GM21786 (cell line): ENCODE measurements around the gene ITGB5.
A peak's percentile ranks its signal among the peaks of the same experiment; 100 is the strongest.
"Not testable (repeated sequence)": the region's sequence is repeated elsewhere in the genome, so short reads cannot be mapped to it uniquely, and the experiment has no call there.

ENCODE experiments used
- ATAC-seq: cut with Tn5 transposase; IDR thresholded peaks from one replicate; pipeline ENCODE4 v1.9.1; 2021; ENCODE audit not compliant: unreplicated experiment

ITGB5 gene

GRCh38 chr3:124758851-124759635 is 128.1 kb downstream of the ITGB5 start:
- no peak for ATAC-seq

GRCh38 chr3:124757926-124758325 is 129.2 kb downstream of the ITGB5 start:
- not testable (repeated sequence) for ATAC-seq

GRCh38 chr3:124752051-124752450 is 135.1 kb downstream of the ITGB5 start:
- ATAC-seq = no peak

- ATAC-seq = no peak
These were observed 135.7 kb downstream of the ITGB5 start for GRCh38 chr3:124751501-124751900.

GRCh38 chr3:124749877-124750276 is 137.3 kb downstream of the ITGB5 start:
- ATAC-seq = not testable (repeated sequence)

- ATAC-seq = no peak
These were observed 138.5 kb downstream of the ITGB5 start for GRCh38 chr3:124748560-124749198.

GRCh38 chr3:124747111-124747981 is 139.8 kb downstream of the ITGB5 start:
- ATAC-seq = no peak

GRCh38 chr3:124745756-124746155 is 141.4 kb downstream of the ITGB5 start:
- no peak for ATAC-seq

GRCh38 chr3:124741027-124741426 is 146.1 kb downstream of the ITGB5 start:
- no peak for ATAC-seq

GRCh38 chr3:124731760-124732159 is 155.4 kb downstream of the ITGB5 start:
- ATAC-seq = no peak

GRCh38 chr3:124730941-124731297 is 156.2 kb downstream of the ITGB5 start:
- no peak for ATAC-seq

- peak; percentile 98 for ATAC-seq
These were observed 156.8 kb downstream of the ITGB5 start, which contains the start of gene UMPS for GRCh38 chr3:124730129-124730940. TSS of gene UMPS (plus strand) at chr3:124730452. CDS start at chr3:124730472, 20 bp downstream.

- ATAC-seq = no peak
These were observed 164.6 kb downstream of the ITGB5 start for GRCh38 chr3:124722589-124722988.

GRCh38 chr3:124714223-124714853 is 172.8 kb downstream of the ITGB5 start:
- no peak for ATAC-seq
